Measurements from ENCODE around the gene AKAP6. TPM values are rescaled to one million over a fixed set of nuclear protein-coding genes. Genes with fewer than 3 reads are reported as not detected.

AKAP6 gene
- total RNA-seq, 1 experiment from 2014 or later: 2.3 TPM

DNA sequence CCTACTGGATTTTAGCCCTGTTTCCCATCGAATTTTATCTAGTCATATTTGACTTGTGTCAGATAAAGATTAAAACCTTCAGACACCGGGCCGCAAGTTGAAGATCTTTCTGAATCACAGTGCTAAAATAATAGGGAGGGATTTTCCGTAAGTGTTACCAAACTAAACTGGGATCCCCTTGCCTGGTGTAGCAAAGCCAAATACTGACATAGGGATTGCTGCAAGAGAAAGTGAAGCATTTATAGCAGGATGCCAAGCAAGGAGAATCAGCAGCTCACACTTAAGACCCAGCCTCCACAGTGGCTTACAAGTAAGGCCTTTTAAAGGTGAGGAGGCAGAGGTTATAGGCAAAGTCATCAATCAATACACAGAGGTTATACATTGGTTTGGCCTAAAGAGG lies 147.4 kb downstream of the AKAP6 start:
- no peak overlapping the region for H3K27ac Mint-ChIP-seq (ENCODE audit: low read depth, unreplicated experiment)
- CTCF ChIA-PET: interaction anchor here (1.2 kb wide), 1 partner anchor 37 kb away, joined by 5 read pairs; no protein-coding TSS in a partner anchor

GRCh38 chr14:32477396-32477795 lies 148.3 kb downstream of the AKAP6 start:
- H3K4me1 Mint-ChIP-seq (ENCODE audit: insufficient read depth, unreplicated experiment): peaks cover 31% of the 10 kb centered on the region
- CTCF ChIA-PET: interaction anchor here (0.6 to 1.2 kb wide), 3 partner anchors 10 to 37 kb away, joined by 3 to 5 read pairs (median 4); no protein-coding TSS in a partner anchor
- H3K27me3 Mint-ChIP-seq (ENCODE audit: insufficient read depth, unreplicated experiment): no peaks in the 10 kb centered on the region

More for the DNA sequence above, 147.4 kb downstream of the AKAP6 start:
- TF ChIP-seq, protein P1, sequence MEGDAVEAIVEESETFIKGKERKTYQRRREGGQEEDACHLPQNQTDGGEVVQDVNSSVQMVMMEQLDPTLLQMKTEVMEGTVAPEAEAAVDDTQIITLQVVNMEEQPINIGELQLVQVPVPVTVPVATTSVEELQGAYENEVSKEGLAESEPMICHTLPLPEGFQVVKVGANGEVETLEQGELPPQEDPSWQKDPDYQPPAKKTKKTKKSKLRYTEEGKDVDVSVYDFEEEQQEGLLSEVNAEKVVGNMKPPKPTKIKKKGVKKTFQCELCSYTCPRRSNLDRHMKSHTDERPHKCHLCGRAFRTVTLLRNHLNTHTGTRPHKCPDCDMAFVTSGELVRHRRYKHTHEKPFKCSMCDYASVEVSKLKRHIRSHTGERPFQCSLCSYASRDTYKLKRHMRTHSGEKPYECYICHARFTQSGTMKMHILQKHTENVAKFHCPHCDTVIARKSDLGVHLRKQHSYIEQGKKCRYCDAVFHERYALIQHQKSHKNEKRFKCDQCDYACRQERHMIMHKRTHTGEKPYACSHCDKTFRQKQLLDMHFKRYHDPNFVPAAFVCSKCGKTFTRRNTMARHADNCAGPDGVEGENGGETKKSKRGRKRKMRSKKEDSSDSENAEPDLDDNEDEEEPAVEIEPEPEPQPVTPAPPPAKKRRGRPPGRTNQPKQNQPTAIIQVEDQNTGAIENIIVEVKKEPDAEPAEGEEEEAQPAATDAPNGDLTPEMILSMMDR (IDR thresholded peaks at IDR 0.05; ENCODE audit: unreplicated experiment): no peak
- no peak for DNase-seq (ENCODE audit: unreplicated experiment)
- intact Hi-C loops (cut with micrococcal nuclease): no loop called here
- Mint-ChIP-seq H3K9me3 (ENCODE audit: unreplicated experiment) (no peaks in the 10 kb centered on the region), H3K36me3 (ENCODE audit: insufficient read depth, unreplicated experiment) (peaks cover 7% of the 10 kb centered on the region), H3K4me3 (ENCODE audit: unreplicated experiment) (no peak overlapping the region), H3K4me1 (ENCODE audit: insufficient read depth, unreplicated experiment) (peaks cover 40% of the 10 kb centered on the region), H3K27me3 (ENCODE audit: insufficient read depth, unreplicated experiment) (no peaks in the 10 kb centered on the region)
- POLR2A ChIA-PET: interaction anchor here (1.8 to 2.6 kb wide), 3 partner anchors 28 to 35 kb away, joined by 5 to 9 read pairs (median 5); no protein-coding TSS in a partner anchor
- no TSS peak for BruUV-seq (replicated peaks)

GRCh38 chr14:32478050-32478449 lies 149.0 kb downstream of the AKAP6 start:
- Mint-ChIP-seq H3K4me1 (ENCODE audit: insufficient read depth, unreplicated experiment) (peaks cover 25% of the 10 kb centered on the region), H3K9me3 (ENCODE audit: unreplicated experiment) (no peaks in the 10 kb centered on the region), H3K27ac (ENCODE audit: low read depth, unreplicated experiment) (no peak overlapping the region), H3K36me3 (ENCODE audit: insufficient read depth, unreplicated experiment) (no peaks in the 10 kb centered on the region), H3K27me3 (ENCODE audit: insufficient read depth, unreplicated experiment) (no peaks in the 10 kb centered on the region), H3K4me3 (ENCODE audit: unreplicated experiment) (no peak overlapping the region)
- no peak for DNase-seq (ENCODE audit: unreplicated experiment)
- ChIA-PET CTCF (interaction anchor here (0.6 to 0.8 kb wide), 4 partner anchors 9 to 402 kb away, joined by 3 to 4 read pairs (median 3); no protein-coding TSS in a partner anchor), POLR2A (interaction anchor here (0.8 to 2.6 kb wide), 5 partner anchors 26 to 35 kb away, joined by 3 to 9 read pairs (median 5); no protein-coding TSS in a partner anchor)
- no TSS peak for BruUV-seq (replicated peaks)
- TF ChIP-seq, protein P1 (IDR thresholded peaks at IDR 0.05; ENCODE audit: unreplicated experiment): no peak
- intact Hi-C loops (cut with micrococcal nuclease): no loop called here

More at GRCh38 chr14:32477396-32477795, 148.3 kb downstream of the AKAP6 start:
- POLR2A ChIA-PET: interaction anchor here (0.5 to 2.6 kb wide), 7 partner anchors 27 to 251 kb away, joined by 3 to 9 read pairs (median 3); no protein-coding TSS in a partner anchor
- no TSS peak for BruUV-seq (replicated peaks)
- Mint-ChIP-seq H3K9me3 (ENCODE audit: unreplicated experiment) (no peaks in the 10 kb centered on the region), H3K36me3 (ENCODE audit: insufficient read depth, unreplicated experiment) (peaks cover 1% of the 10 kb centered on the region), H3K27ac (ENCODE audit: low read depth, unreplicated experiment) (no peak overlapping the region), H3K4me3 (ENCODE audit: unreplicated experiment) (no peak overlapping the region)
- TF ChIP-seq, protein P1 (IDR thresholded peaks at IDR 0.05; ENCODE audit: unreplicated experiment): no peak
- intact Hi-C loops (cut with micrococcal nuclease): no loop called here
- DNase-seq (ENCODE audit: unreplicated experiment): no peak

DNA sequence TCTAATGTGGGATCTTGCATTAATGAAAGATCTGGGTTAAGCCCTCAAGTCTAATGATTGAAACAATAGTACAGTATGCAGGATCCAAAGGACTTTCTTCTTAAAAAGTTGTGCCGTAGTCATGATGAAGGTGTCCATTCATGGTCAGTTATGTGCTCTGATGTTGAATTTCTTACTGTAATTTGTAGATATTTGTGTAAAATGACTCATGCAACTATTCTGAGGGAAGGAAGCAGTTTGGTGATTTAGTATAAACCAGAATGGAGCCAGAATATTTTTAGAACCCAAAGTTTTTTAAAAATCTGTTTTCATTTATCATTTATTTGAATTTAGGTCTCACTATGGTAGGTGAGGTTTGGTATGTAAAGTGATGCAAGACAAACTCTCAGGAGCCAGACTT lies 151.2 kb downstream of the AKAP6 start:
- Mint-ChIP-seq H3K27ac (ENCODE audit: low read depth, unreplicated experiment) (no peak overlapping the region), H3K36me3 (ENCODE audit: insufficient read depth, unreplicated experiment) (no peaks in the 10 kb centered on the region), H3K4me3 (ENCODE audit: unreplicated experiment) (no peak overlapping the region), H3K9me3 (ENCODE audit: unreplicated experiment) (no peaks in the 10 kb centered on the region), H3K4me1 (ENCODE audit: insufficient read depth, unreplicated experiment) (peaks cover 11% of the 10 kb centered on the region), H3K27me3 (ENCODE audit: insufficient read depth, unreplicated experiment) (no peaks in the 10 kb centered on the region)
- DNase-seq (ENCODE audit: unreplicated experiment): no peak
- intact Hi-C loops (cut with micrococcal nuclease): no loop called here
- POLR2A ChIA-PET: no interaction called here
- TF ChIP-seq, protein P1 (IDR thresholded peaks at IDR 0.05; ENCODE audit: unreplicated experiment): no peak
- CTCF ChIA-PET: no interaction called here
- BruUV-seq (replicated peaks): no TSS peak
